ENCODE data around the gene ZNF75A.

The ZNF75A gene

DNA sequence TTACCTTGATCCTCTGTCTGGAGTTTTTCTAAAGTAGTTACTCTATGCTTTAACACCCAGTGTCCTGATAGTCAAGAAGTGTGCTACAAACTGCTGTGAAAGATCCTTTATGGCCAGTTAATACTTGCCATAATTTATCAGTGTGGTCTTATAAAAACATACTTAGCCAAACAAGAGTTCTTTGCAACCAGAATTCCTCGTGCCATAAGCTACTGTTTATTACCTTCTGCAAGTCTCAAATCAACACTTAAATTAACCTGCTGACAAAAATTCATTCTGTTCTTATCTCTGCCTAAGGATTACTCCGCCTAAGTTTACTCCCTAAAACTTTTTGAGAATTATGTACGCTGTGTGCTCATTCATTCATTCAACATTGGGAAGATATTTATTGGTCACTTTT, 22.8 kb downstream of the ZNF75A start:
- TF ChIP-seq EZH2phosphoT487 (IDR thresholded peaks at IDR 0.05; ENCODE audit: borderline replicate concordance, low read length) (no peak), CTCF (IDR thresholded peaks at IDR 0.05; ENCODE audit: low read depth, low read length, poor library complexity, severe bottlenecking) (no peak)
- Histone ChIP-seq H3F3A (ENCODE audit: control insufficient read depth, insufficient read depth) (no peaks in the 10 kb centered on the region), H3K79me2 (ENCODE audit: control insufficient read depth, low read length) (no peaks in the 10 kb centered on the region), H3K4me3 (ENCODE audit: low read length) (no peak overlapping the region), H4K20me1 (ENCODE audit: control insufficient read depth, insufficient read depth, low read depth, low read length) (no peaks in the 10 kb centered on the region), H3K9me2 (replicated peaks; ENCODE audit: control insufficient read depth, low read length) (no peaks in the 10 kb centered on the region), H3K36me3 (ENCODE audit: control insufficient read depth, low read length) (no peaks in the 10 kb centered on the region), H3K27ac (ENCODE audit: low read depth, low read length) (no peak overlapping the region), H3K9me3 (ENCODE audit: control insufficient read depth, insufficient read depth, low read length) (no peaks in the 10 kb centered on the region), H3K4me1 (ENCODE audit: control insufficient read depth, low read length) (no peaks in the 10 kb centered on the region), H3K27me3 (ENCODE audit: control insufficient read depth, low read length) (no peaks in the 10 kb centered on the region), H3K4me2 (ENCODE audit: low read length) (no peak overlapping the region)

GRCh38 chr16:3328643-3329042, 23.3 kb downstream of the ZNF75A start:
- Histone ChIP-seq H3F3A (ENCODE audit: control insufficient read depth, insufficient read depth) (no peaks in the 10 kb centered on the region), H3K9me2 (replicated peaks; ENCODE audit: control insufficient read depth, low read length) (no peaks in the 10 kb centered on the region), H4K20me1 (ENCODE audit: control insufficient read depth, insufficient read depth, low read depth, low read length) (no peaks in the 10 kb centered on the region), H3K4me3 (ENCODE audit: low read length) (no peak overlapping the region), H3K27ac (ENCODE audit: low read depth, low read length) (no peak overlapping the region), H3K36me3 (ENCODE audit: control insufficient read depth, low read length) (no peaks in the 10 kb centered on the region), H3K4me2 (ENCODE audit: low read length) (no peak overlapping the region), H3K27me3 (ENCODE audit: control insufficient read depth, low read length) (no peaks in the 10 kb centered on the region), H3K9me3 (ENCODE audit: control insufficient read depth, insufficient read depth, low read length) (no peaks in the 10 kb centered on the region), H3K79me2 (ENCODE audit: control insufficient read depth, low read length) (no peaks in the 10 kb centered on the region), H3K4me1 (ENCODE audit: control insufficient read depth, low read length) (no peaks in the 10 kb centered on the region)
- TF ChIP-seq CTCF (IDR thresholded peaks at IDR 0.05; ENCODE audit: low read depth, low read length, poor library complexity, severe bottlenecking) (no peak), EZH2phosphoT487 (IDR thresholded peaks at IDR 0.05; ENCODE audit: borderline replicate concordance, low read length) (no peak)

DNA sequence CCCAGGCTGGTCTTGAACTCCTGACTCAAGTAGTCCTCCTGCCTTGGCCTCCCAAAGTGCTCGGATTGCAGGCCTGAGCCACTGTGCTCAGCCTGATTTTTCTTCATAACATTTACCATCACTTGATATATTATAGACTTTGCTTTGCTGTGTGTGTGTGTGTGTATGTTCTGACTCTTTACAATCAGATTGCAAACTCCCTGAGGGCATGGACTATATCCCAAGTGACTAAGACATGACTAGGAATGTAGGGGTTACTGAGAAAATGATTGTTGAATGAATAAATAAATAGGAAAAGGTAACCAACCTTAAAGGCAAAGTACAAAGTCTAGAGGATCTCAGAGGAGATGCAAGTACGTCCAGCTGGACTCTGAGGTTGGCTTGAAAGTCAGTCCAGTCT, 40.7 kb downstream of the ZNF75A start:
- H3K27ac ChIP-seq (ENCODE audit: low read depth, low read length) = no peak overlapping the region
- H3K9me3 ChIP-seq (ENCODE audit: control insufficient read depth, insufficient read depth, low read length) = no peaks in the 10 kb centered on the region
- TF ChIP-seq CTCF (IDR thresholded peaks at IDR 0.05; ENCODE audit: low read depth, low read length, poor library complexity, severe bottlenecking) (no peak), EZH2phosphoT487 (IDR thresholded peaks at IDR 0.05; ENCODE audit: borderline replicate concordance, low read length) (no peak)

DNA sequence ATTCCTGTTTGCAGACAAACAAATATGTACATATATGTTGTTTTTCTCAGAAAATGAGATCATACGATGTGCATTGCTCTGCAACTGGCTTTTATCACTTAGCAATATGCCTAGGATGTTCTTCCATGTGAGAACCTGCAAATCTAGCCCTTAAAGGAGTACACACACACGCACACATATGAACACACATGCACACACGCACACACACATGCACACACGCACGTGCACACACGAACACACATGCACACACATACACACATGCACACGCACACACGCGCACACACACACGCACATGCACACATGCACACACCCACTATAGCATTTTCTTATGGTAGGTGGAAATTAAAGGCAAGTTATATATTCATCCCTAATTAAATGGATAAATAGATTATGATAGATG, 42.3 kb downstream of the ZNF75A start:
- no peak overlapping the region for H3K4me2 ChIP-seq (ENCODE audit: low read length)
- TF ChIP-seq CTCF (IDR thresholded peaks at IDR 0.05; ENCODE audit: low read depth, low read length, poor library complexity, severe bottlenecking) = no peak
- TF ChIP-seq EZH2phosphoT487 (IDR thresholded peaks at IDR 0.05; ENCODE audit: borderline replicate concordance, low read length) = no peak
- H3K9me2 ChIP-seq (replicated peaks; ENCODE audit: control insufficient read depth, low read length) = no peaks in the 10 kb centered on the region
- no peaks in the 10 kb centered on the region for H4K20me1 ChIP-seq (ENCODE audit: control insufficient read depth, insufficient read depth, low read depth, low read length)
- no peaks in the 10 kb centered on the region for H3K36me3 ChIP-seq (ENCODE audit: control insufficient read depth, low read length)
- no peaks in the 10 kb centered on the region for H3K27me3 ChIP-seq (ENCODE audit: control insufficient read depth, low read length)
- H3K79me2 ChIP-seq (ENCODE audit: control insufficient read depth, low read length) = no peaks in the 10 kb centered on the region
- no peak overlapping the region for H3K27ac ChIP-seq (ENCODE audit: low read depth, low read length)
- peaks cover 9% of the 10 kb centered on the region; the same call in 1 of the 2 replicates for H3K4me1 ChIP-seq (ENCODE audit: control insufficient read depth, low read length)
- H3F3A ChIP-seq (ENCODE audit: control insufficient read depth, insufficient read depth) = no peaks in the 10 kb centered on the region
- no peaks in the 10 kb centered on the region for H3K9me3 ChIP-seq (ENCODE audit: control insufficient read depth, insufficient read depth, low read length)
- H3K4me3 ChIP-seq (ENCODE audit: low read length) = no peak overlapping the region

More for the DNA sequence above, 40.7 kb downstream of the ZNF75A start:
- Histone ChIP-seq H3K79me2 (ENCODE audit: control insufficient read depth, low read length) (no peaks in the 10 kb centered on the region), H3K4me1 (ENCODE audit: control insufficient read depth, low read length) (peaks cover 9% of the 10 kb centered on the region; the same call in 1 of the 2 replicates), H3K36me3 (ENCODE audit: control insufficient read depth, low read length) (no peaks in the 10 kb centered on the region), H3K4me2 (ENCODE audit: low read length) (no peak overlapping the region), H4K20me1 (ENCODE audit: control insufficient read depth, insufficient read depth, low read depth, low read length) (no peaks in the 10 kb centered on the region), H3K4me3 (ENCODE audit: low read length) (no peak overlapping the region), H3K27me3 (ENCODE audit: control insufficient read depth, low read length) (no peaks in the 10 kb centered on the region), H3F3A (ENCODE audit: control insufficient read depth, insufficient read depth) (no peaks in the 10 kb centered on the region), H3K9me2 (replicated peaks; ENCODE audit: control insufficient read depth, low read length) (no peaks in the 10 kb centered on the region)
